Astrocyte of the cerebellum (primary cell): ENCODE data around the gene DPP6.

Experiments
- DNase-seq: peaks from one replicate; pipeline ENCODE4 v3.0.0-alpha.2; 2011; ENCODE audit warnings: low read depth
- H3K4me3 ChIP-seq: 2 replicates; pipeline ENCODE4 v1.5.1; 2011; ENCODE audit warnings: mild to moderate bottlenecking, low read depth, low read length, moderate library complexity
- CTCF ChIP-seq: IDR thresholded peaks from 2 replicates; pipeline ENCODE4 v1.5.1; 2012; ENCODE audit warnings: low read length, low read depth, moderate library complexity, mild to moderate bottlenecking; ENCODE audit errors: missing control alignments
- in situ Hi-C: cut with HindIII; loops from 2 replicates; pipeline ENCODE4 v1.10.0; 2017; ENCODE audit warnings: low sequenced_read_pairs

The DPP6 gene

GRCh38 chr7:154332811-154333580 is 280.8 kb downstream of the DPP6 start:
- TF ChIP-seq CTCF: no peak
- in situ Hi-C loops: no loop called here
- no peak overlapping the region for H3K4me3 ChIP-seq
- DNase-seq: no peak

- in situ Hi-C loops: no loop called here
- no peak for TF ChIP-seq CTCF
- DNase-seq: no peak
- H3K4me3 ChIP-seq: no peak overlapping the region
These were observed 284.1 kb downstream of the DPP6 start for GRCh38 chr7:154336295-154336694.

- TF ChIP-seq CTCF: no peak
- H3K4me3 ChIP-seq: no peak overlapping the region
- in situ Hi-C loops: no loop called here
- no peak for DNase-seq
These were observed 286.7 kb downstream of the DPP6 start for GRCh38 chr7:154338701-154339506.

- H3K4me3 ChIP-seq: no peak overlapping the region
- no peak for DNase-seq
- TF ChIP-seq CTCF: no peak
- in situ Hi-C loops: no loop called here
These were observed 290.9 kb downstream of the DPP6 start for GRCh38 chr7:154342971-154343633.

- no peak for DNase-seq
- in situ Hi-C loops: no loop called here
- H3K4me3 ChIP-seq: no peak overlapping the region
- no peak for TF ChIP-seq CTCF
These were observed 291.7 kb downstream of the DPP6 start for GRCh38 chr7:154343778-154344412.

- no peak for TF ChIP-seq CTCF
- H3K4me3 ChIP-seq: no peak overlapping the region
- in situ Hi-C loops: no loop called here
- no peak for DNase-seq
These were observed 292.9 kb downstream of the DPP6 start for GRCh38 chr7:154345093-154345492.
